Stimulated activated naive CD8-positive, alpha-beta T cell treated with anti-CD3 and anti-CD28 coated beads, Interleukin-15, Interleukin-2, amounts not matched to agents 100 U/mL and 50 U/mL, for 24 hours (primary cell): Measurements from ENCODE around the gene CLEC11A.
"Not testable (repeated sequence)": the region's sequence is repeated elsewhere in the genome, so short reads cannot be mapped to it uniquely, and the experiment has no call there.

ENCODE experiments used
- ATAC-seq: fragments of 150-1000 bp; cut with Tn5 transposase; one replicate; pipeline ENCODE4 v1.10.0; 2021
- DNase-seq: peaks from one replicate; pipeline ENCODE4 v3.0.0; 2021

CLEC11A gene

DNA sequence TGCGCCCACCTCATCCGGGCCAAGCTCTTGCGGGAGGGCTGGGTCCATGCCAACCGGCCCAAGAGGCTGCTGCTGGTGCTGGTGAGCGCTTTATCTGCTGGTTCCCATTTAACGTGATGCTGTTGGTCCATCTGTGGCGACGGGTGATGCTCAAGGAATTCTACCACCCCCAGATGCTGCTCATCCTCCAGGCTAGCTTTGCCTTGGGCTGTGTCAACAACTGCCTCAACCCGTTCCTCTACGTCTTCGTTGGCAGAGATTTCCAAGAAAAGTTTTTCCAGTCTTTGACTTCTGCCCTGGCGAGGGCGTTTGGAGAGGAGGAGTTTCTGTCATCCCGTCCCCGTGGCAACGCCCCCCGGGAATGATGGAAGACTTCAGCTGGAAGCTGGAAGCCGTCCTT, 35.9 kb downstream of the CLEC11A start:
- not testable (repeated sequence) for DNase-seq, ATAC-seq

DNA sequence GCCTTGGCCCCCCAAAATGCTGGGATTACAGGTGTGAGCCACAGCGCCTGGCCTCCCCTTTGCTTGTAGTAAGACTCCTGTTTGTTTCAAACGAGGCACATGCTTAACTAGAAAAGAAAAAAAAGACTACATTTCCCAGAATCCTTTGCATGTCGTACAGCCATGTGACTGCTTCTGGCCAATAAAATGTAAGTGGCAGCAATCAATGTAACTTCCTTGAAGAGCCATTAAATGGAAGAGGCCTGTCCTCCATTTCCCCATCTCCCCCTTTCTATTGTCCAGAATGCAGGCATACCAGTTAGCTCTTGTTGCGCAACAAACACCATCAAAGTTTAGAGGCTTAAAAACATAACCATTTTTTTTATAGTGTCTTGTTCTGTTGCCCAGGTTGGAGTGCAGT, 36.7 kb downstream of the CLEC11A start:
- ATAC-seq (no peak), DNase-seq (no peak)

DNA sequence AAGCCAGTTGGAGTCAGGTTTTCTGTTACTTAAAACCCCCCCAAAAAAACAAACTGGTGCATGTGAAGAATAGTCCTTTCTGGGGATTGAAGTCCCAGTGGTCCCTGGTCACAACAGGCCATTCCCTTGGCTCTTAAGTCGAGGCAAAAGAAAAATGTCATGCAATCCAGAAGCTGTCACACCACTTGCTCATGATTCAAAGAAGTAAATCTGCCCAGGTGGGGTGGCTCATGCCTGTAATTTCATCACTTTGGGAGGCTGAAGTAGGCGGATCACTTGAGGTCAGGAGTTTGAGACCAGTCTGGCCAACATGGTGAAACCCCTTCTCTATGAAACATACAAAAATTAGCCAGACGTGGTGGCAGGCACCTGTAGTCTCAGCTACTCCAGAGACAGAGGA, 38.3 kb downstream of the CLEC11A start:
- ATAC-seq, DNase-seq: not testable (repeated sequence)

GRCh38 chr19:50763521-50763920, 40.4 kb downstream of the CLEC11A start:
- DNase-seq, ATAC-seq: not testable (repeated sequence)

- no peak for DNase-seq
- ATAC-seq: no peak
These were observed 41.2 kb downstream of the CLEC11A start for GRCh38 chr19:50764409-50764808.

GRCh38 chr19:50766746-50767145, 43.6 kb downstream of the CLEC11A start:
- not testable (repeated sequence) for ATAC-seq, DNase-seq

DNA sequence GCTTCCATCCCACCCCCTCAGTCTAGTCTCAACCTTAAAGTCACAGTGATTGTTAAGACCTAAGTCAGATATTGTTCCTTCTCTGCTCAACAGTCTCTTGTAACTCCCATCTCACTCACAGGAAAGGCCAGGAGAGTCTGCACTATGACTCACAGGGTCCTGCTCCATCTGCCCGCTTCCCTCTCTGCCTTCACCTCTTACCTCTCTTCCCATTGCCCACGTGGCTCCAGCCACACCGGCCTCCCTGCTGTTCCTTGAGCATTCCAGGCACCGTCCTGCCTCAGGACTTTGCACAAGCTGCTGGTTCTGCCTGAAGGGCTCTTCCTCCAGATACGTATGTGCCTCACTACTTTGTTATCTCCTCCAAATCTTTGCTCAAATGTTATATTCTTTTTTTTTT, 44.1 kb downstream of the CLEC11A start:
- not testable (repeated sequence) for ATAC-seq, DNase-seq

DNA sequence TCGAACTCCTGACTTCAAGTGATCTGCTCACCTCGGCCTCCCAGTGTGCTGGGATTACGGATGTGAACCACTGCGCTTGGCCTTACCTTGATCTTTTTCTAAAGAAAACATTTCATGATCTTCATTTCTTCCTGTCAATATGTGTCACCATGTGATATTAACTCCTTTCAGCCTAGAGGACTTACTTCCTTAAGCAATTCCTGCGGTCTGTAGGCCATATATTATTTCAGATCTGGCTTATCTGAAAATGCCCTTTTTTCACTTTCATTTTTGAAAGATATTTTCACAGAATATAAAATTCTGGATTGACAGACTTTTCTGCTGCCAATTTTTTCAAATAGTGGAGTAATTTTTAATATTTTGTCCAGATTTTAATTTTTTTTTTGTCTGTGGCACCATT, 45.1 kb downstream of the CLEC11A start:
- ATAC-seq (no peak), DNase-seq (no peak)

- not testable (repeated sequence) for ATAC-seq, DNase-seq
These were observed 47.0 kb downstream of the CLEC11A start, which contains the start of gene GPR32 for GRCh38 chr19:50770164-50770563. Gene GPR32 (plus strand): TSS chr19:50770464. CDS start chr19:50770601, 137 bp downstream.

DNA sequence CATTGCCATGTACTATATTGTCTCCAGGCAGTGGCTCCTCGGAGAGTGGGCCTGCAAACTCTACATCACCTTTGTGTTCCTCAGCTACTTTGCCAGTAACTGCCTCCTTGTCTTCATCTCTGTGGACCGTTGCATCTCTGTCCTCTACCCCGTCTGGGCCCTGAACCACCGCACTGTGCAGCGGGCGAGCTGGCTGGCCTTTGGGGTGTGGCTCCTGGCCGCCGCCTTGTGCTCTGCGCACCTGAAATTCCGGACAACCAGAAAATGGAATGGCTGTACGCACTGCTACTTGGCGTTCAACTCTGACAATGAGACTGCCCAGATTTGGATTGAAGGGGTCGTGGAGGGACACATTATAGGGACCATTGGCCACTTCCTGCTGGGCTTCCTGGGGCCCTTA, 47.7 kb downstream of the CLEC11A start:
- no peak for DNase-seq
- ATAC-seq: no peak

DNA sequence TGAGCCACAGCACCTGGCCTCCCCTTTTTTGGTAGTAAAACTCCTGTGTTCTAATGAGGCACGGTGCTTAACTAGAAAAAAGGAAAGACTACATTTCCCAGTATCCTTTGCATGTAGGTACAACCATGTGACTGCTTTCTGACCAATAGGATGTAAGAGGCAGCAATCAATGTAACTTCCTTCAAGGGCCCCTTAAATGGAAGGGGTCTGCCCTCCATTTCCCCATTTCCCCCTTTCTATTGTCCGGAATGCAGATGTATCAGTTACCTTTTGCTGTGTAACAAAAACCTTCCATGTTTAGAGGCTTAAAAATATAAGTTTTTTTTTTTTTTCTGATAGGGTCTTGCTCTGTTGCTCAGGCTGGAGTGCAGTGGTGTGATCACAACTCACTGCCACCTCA, 49.3 kb downstream of the CLEC11A start:
- ATAC-seq: no peak
- no peak for DNase-seq

DNA sequence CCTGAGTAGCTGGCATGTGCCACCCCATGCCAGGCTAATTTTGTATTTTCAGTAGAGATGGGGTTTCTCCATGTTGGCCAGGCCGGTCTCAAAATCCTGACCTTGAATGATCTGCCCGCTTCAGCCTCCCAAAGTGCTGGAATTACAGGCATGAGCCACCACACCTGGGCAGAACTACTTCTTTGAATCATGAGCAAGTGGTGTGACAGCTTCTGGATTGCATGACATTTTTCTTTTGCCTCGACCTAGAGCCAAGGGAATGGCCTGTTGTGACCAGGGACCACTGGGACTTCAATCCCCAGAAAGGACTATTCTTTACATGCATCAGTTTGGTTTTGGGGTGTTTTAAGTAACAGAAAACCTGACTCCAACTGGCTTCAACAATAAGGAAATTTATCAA, 49.7 kb downstream of the CLEC11A start:
- not testable (repeated sequence) for ATAC-seq, DNase-seq

DNA sequence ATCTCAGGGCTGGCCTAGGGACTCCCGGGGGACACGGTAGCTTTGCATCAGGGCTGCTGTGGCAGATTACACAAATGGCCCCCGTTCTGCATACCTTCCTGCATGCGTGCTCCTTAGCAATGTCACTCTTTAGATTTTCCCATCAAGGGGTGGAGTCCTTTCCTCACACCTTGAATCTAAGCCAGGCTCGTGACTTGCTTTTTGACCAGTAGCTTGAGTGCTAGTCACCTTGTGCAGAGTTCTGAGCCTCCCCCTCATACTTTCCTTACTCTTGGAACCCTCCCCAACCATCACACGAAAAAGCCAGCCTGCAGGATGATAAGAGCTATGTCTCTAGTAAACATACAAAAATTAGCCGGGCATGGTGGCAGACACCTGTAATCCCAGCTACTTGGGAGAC, 50.3 kb downstream of the CLEC11A start:
- ATAC-seq, DNase-seq: not testable (repeated sequence)
